Psoas muscle (tissue), 8 donors: Measurements from ENCODE around the gene MAP3K7CL. TPM values are rescaled to one million over a fixed set of nuclear protein-coding genes. Genes with fewer than 3 reads are reported as not detected.
A peak's percentile ranks its signal among the peaks of the same experiment; 100 is the strongest.

Source experiments
- ATAC-seq, 4 donors: fragments of 200-7000 bp; cut with Tn5 transposase; one replicate each; pipeline ENCODE4 v1.9.1; 2020; ENCODE audit warnings: moderate library complexity in 3 of 4, mild to moderate bottlenecking in 2 of 4
- DNase-seq, 2 donors: peaks; one replicate each; pipeline ENCODE4 v3.0.0-alpha.2; 2020
- H3K27ac ChIP-seq: fragments of 200-600 bp; one replicate; pipeline ENCODE4 v1.8.0; 2022
- H3K27me3 ChIP-seq, 3 donors: fragments of 200-600 bp in 1 of 3; one replicate each; pipeline versions ENCODE4 v1.6.1 to v1.8.0; 2013 to 2022; ENCODE audit warnings: low read length in 2 of 3, mild to moderate bottlenecking in 2 of 3, moderate library complexity in 1 of 3; ENCODE audit not compliant: insufficient read depth in 3 of 3
- H3K36me3 ChIP-seq, 2 donors: fragments of 200-600 bp in 1 of 2; one replicate each; pipeline versions ENCODE4 v1.6.1 to v1.8.0; 2013 to 2022; ENCODE audit warnings: low read depth in 1 of 2, mild to moderate bottlenecking in 1 of 2, moderate library complexity in 1 of 2; ENCODE audit not compliant: insufficient read depth in 1 of 2
- H3K4me1 ChIP-seq: fragments of 200-600 bp; one replicate; pipeline ENCODE4 v1.8.0; 2022
- H3K4me3 ChIP-seq: fragments of 200-600 bp; one replicate; pipeline ENCODE4 v1.8.0; 2022; ENCODE audit warnings: mild to moderate bottlenecking
- H3K9me3 ChIP-seq: fragments of 200-600 bp; one replicate; pipeline ENCODE4 v1.8.0; 2022
- CTCF ChIP-seq: fragments of 200-600 bp; IDR thresholded peaks from one replicate; pipeline ENCODE4 v1.8.0; 2022; ENCODE audit warnings: antibody characterized with exemption
- WGBS, 3 donors: extraction: QIAGEN DNeasy Blood & Tissue Kit; methylation state at CpG; one replicate each; pipeline versions ENCODE4 v1.1.6 to v1.1.7; 2013; 5-methylcytosine and 5-hydroxymethylcytosine counted together
- intact Hi-C, 2 donors: fragments of 100-400 bp; cut with DNase I; formaldehyde crosslinking; loops; one replicate each; pipeline versions ENCODE4 v1.11.0 to v1.14.2; 2022
- polyA plus RNA-seq, 3 donors: library from polyadenylated mRNA; stranded (reverse); fragments of 200-250 nt; gene quantifications; one replicate each; pipeline ENCODE4 v1.2.3, GENCODE V29; 2013
- total RNA-seq, 4 donors: library from RNA; stranded (reverse); fragmentation: NEBNext Ultra II Directional in 2 of 4; extraction: Animal tissue kit (Norgen Biotek cat#: 25700) in 2 of 4; gene quantifications; one replicate each; pipeline versions ENCODE4 v1.2.1 to v1.2.4, GENCODE V29; 2021 to 2023
- donor health status: healthy with polysubstance abuse.
- donor health status: DM: no; HTN: no; CAD: no; lungs with moderate emphysema.
- donor health status: Bipolar disorder and iron deficiency.
- donor health status: healthy.
- donor health status: DM: yes; HTN: yes; CAD: no.
- donor health status: DM: no; HTN: no; CAD: no.
- donor health status: DM: no; HTN: no; CAD: no.
- donor health status: DM: yes; HTN: yes; CAD: no.

Gene MAP3K7CL
- total and polyA plus RNA-seq, 7 donors, result 3.3 to 107 (median 15.5) TPM

- no peak for ATAC-seq
- Histone ChIP-seq H3K27me3 (no peaks in the 10 kb centered on the region), H3K27ac (no peak overlapping the region), H3K4me3 (no peak overlapping the region), H3K36me3 (no peaks in the 10 kb centered on the region), H3K9me3 (no peaks in the 10 kb centered on the region), H3K4me1 (peaks cover 21% of the 10 kb centered on the region)
- DNase-seq, result no peak
- intact Hi-C loops, result loop anchor here in 1 of 2 donors (5.0 kb wide), 1 partner anchor 111 kb away; the partner anchor contains the start of gene BACH1
- TF ChIP-seq CTCF, result no peak
Observed at GRCh38 chr21:29186246-29186645, 55.8 kb downstream of the MAP3K7CL start.

GRCh38 chr21:29187944-29188343 lies 57.5 kb downstream of the MAP3K7CL start:
- no peak overlapping the region for H3K4me3 ChIP-seq
- TF ChIP-seq CTCF, result no peak
- DNase-seq, result peak; percentile 68 to 72

GRCh38 chr21:29189353-29189752 lies 58.9 kb downstream of the MAP3K7CL start:
- no peak for TF ChIP-seq CTCF
- intact Hi-C loops, result loop anchor here in 1 of 2 donors (5.0 kb wide), 1 partner anchor 108 kb away; the partner anchor contains the start of gene BACH1
- H3K27ac ChIP-seq, result no peak overlapping the region
- no peaks in the 10 kb centered on the region for H3K36me3 ChIP-seq
- H3K4me1 ChIP-seq, result peaks cover 7% of the 10 kb centered on the region
- H3K4me3 ChIP-seq, result no peak overlapping the region
- no peaks in the 10 kb centered on the region for H3K9me3 ChIP-seq
- no peaks in the 10 kb centered on the region for H3K27me3 ChIP-seq
- 96 to 98% (median 96%) methylated on average over 2 of the region's 2 CpGs for WGBS, 3 donors
- ATAC-seq, result no peak
- DNase-seq, result no peak

More at GRCh38 chr21:29187944-29188343, 57.5 kb downstream of the MAP3K7CL start:
- WGBS, 3 donors, result 78 to 80% (median 79%) methylated on average over 2 of the region's 2 CpGs
- peaks cover 7% of the 10 kb centered on the region for H3K4me1 ChIP-seq
- ATAC-seq, result peak; percentile 92 to 98 (median 94)
- intact Hi-C loops, result loop anchor here in 1 of 2 donors (5.0 kb wide), 1 partner anchor 109 kb away; the partner anchor contains the start of gene BACH1
- no peaks in the 10 kb centered on the region for H3K36me3 ChIP-seq
- no peaks in the 10 kb centered on the region for H3K27me3 ChIP-seq
- no peaks in the 10 kb centered on the region for H3K9me3 ChIP-seq
- no peak overlapping the region for H3K27ac ChIP-seq

- Histone ChIP-seq H3K36me3 (no peaks in the 10 kb centered on the region), H3K9me3 (no peaks in the 10 kb centered on the region), H3K4me3 (no peak overlapping the region), H3K4me1 (peaks cover 7% of the 10 kb centered on the region), H3K27ac (no peak overlapping the region), H3K27me3 (no peaks in the 10 kb centered on the region)
- WGBS, 3 donors, result 67 to 83% (median 67%) methylated on average over 2 of the region's 2 CpGs
- DNase-seq (peak; percentile 31 to 63), ATAC-seq (peak in 1 of 4 donors; percentile 52)
- TF ChIP-seq CTCF, result no peak
- intact Hi-C loops, result no loop called here
Observed at GRCh38 chr21:29190923-29191331, 60.5 kb downstream of the MAP3K7CL start.

GRCh38 chr21:29193072-29193471 lies 62.6 kb downstream of the MAP3K7CL start:
- intact Hi-C loops, result no loop called here
- Histone ChIP-seq H3K9me3 (no peaks in the 10 kb centered on the region), H3K4me3 (no peak overlapping the region), H3K27ac (no peak overlapping the region), H3K4me1 (no peaks in the 10 kb centered on the region), H3K27me3 (no peaks in the 10 kb centered on the region), H3K36me3 (no peaks in the 10 kb centered on the region)
- WGBS, 3 donors, result 20 to 44% (median 32%) methylated on average over 10 of the region's 10 CpGs
- ATAC-seq, result no peak
- TF ChIP-seq CTCF, result no peak
- DNase-seq, result no peak
